Measurements from ENCODE around the gene SULT1A2. TPM values are rescaled to one million over a fixed set of nuclear protein-coding genes. Genes with fewer than 3 reads are reported as not detected.
A peak's percentile ranks its signal among the peaks of the same experiment; 100 is the strongest.
"Not testable (repeated sequence)": the region's sequence is repeated elsewhere in the genome, so short reads cannot be mapped to it uniquely, and the experiment has no call there.

SULT1A2 gene
- total and polyA plus RNA-seq, 2 donors (not counting 1 experiment from before 2014, with no cell fraction given) = 0.17 TPM; not detected in 1

DNA sequence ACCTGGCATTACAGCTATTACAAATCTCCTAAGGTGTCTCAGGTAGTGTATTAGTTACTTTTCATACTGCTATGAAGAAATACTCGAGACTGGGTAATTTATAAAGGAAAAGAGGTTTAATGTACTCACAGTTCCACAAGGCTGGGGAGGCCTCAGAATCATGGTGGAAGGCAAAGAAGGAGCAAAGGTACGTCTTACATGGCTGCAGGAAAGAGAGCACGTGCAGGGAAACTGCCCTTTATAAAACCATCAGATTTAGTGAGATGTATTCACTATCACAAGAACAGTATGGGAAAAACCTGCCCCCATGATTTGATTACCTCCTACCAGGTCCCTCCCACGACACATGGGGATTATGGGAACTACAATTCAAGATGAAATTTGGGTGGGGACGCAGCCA lies 34.1 kb upstream of the SULT1A2 start:
- H3K4me2 ChIP-seq (ENCODE audit: extremely low read depth, insufficient read depth, low read length); H3K36me3 ChIP-seq (ENCODE audit: control insufficient read depth, insufficient read depth, low read length); H2AFZ ChIP-seq (ENCODE audit: low read length); H3K9ac ChIP-seq (ENCODE audit: insufficient read depth, low read length); H3K27me3 ChIP-seq (ENCODE audit: control insufficient read depth, insufficient read depth, low read length); H3K9me3 ChIP-seq (ENCODE audit: control insufficient read depth, insufficient read depth, low read depth, low read length); H3K27ac ChIP-seq (ENCODE audit: insufficient read depth, low read length); H3K4me1 ChIP-seq (ENCODE audit: control insufficient read depth, extremely low read depth, insufficient read depth, low read length); H3K79me2 ChIP-seq (ENCODE audit: control insufficient read depth, insufficient read depth, low read length); H3K4me3 ChIP-seq (replicated peaks in 1 of 4; ENCODE audit: control extremely low read depth in 1 of 4, insufficient read depth in 1 of 4, low read depth in 3 of 4, low read length in 4 of 4); DNase-seq (ENCODE audit: low read depth in 2 of 2); H4K20me1 ChIP-seq (ENCODE audit: control insufficient read depth, extremely low read depth, insufficient read depth, low read length): not testable (repeated sequence)

GRCh38 chr16:28623172-28623711 lies 26.4 kb upstream of the SULT1A2 start:
- H2AFZ ChIP-seq (ENCODE audit: low read length) = peak overlapping the region; percentile 53
- TF ChIP-seq, protein P1, sequence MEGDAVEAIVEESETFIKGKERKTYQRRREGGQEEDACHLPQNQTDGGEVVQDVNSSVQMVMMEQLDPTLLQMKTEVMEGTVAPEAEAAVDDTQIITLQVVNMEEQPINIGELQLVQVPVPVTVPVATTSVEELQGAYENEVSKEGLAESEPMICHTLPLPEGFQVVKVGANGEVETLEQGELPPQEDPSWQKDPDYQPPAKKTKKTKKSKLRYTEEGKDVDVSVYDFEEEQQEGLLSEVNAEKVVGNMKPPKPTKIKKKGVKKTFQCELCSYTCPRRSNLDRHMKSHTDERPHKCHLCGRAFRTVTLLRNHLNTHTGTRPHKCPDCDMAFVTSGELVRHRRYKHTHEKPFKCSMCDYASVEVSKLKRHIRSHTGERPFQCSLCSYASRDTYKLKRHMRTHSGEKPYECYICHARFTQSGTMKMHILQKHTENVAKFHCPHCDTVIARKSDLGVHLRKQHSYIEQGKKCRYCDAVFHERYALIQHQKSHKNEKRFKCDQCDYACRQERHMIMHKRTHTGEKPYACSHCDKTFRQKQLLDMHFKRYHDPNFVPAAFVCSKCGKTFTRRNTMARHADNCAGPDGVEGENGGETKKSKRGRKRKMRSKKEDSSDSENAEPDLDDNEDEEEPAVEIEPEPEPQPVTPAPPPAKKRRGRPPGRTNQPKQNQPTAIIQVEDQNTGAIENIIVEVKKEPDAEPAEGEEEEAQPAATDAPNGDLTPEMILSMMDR (conservative IDR thresholded peaks at IDR 0.05 in 1 of 2, IDR thresholded peaks at IDR 0.05 in 1 of 2; ENCODE audit: low read depth in 1 of 2, low read length in 2 of 2) = no peak
- TF ChIP-seq EZH2 (IDR thresholded peaks at IDR 0.05; ENCODE audit: low read length, missing control alignments) = no peak
- peak overlapping the region; percentile 64 for H3K4me2 ChIP-seq (ENCODE audit: extremely low read depth, insufficient read depth, low read length)
- H3K27me3 ChIP-seq (ENCODE audit: control insufficient read depth, insufficient read depth, low read length) = peaks cover 5% of the 10 kb centered on the region
- H3K9me3 ChIP-seq (ENCODE audit: control insufficient read depth, insufficient read depth, low read depth, low read length) = no peaks in the 10 kb centered on the region
- peak in 1 of 2 donors; percentile 17 for DNase-seq (ENCODE audit: low read depth in 2 of 2)
- no peak overlapping the region for H3K9ac ChIP-seq (ENCODE audit: insufficient read depth, low read length)
- no peaks in the 10 kb centered on the region for H3K4me1 ChIP-seq (ENCODE audit: control insufficient read depth, extremely low read depth, insufficient read depth, low read length)
- no peaks in the 10 kb centered on the region for H4K20me1 ChIP-seq (ENCODE audit: control insufficient read depth, extremely low read depth, insufficient read depth, low read length)
- no peaks in the 10 kb centered on the region for H3K36me3 ChIP-seq (ENCODE audit: control insufficient read depth, insufficient read depth, low read length)
- no peaks in the 10 kb centered on the region for H3K79me2 ChIP-seq (ENCODE audit: control insufficient read depth, insufficient read depth, low read length)
- no peak overlapping the region for H3K27ac ChIP-seq (ENCODE audit: insufficient read depth, low read length)
- H3K4me3 ChIP-seq (replicated peaks in 1 of 4; ENCODE audit: control extremely low read depth in 1 of 4, insufficient read depth in 1 of 4, low read depth in 3 of 4, low read length in 4 of 4) = peak overlapping the region in 1 of 4 experiments; percentile 4

DNA sequence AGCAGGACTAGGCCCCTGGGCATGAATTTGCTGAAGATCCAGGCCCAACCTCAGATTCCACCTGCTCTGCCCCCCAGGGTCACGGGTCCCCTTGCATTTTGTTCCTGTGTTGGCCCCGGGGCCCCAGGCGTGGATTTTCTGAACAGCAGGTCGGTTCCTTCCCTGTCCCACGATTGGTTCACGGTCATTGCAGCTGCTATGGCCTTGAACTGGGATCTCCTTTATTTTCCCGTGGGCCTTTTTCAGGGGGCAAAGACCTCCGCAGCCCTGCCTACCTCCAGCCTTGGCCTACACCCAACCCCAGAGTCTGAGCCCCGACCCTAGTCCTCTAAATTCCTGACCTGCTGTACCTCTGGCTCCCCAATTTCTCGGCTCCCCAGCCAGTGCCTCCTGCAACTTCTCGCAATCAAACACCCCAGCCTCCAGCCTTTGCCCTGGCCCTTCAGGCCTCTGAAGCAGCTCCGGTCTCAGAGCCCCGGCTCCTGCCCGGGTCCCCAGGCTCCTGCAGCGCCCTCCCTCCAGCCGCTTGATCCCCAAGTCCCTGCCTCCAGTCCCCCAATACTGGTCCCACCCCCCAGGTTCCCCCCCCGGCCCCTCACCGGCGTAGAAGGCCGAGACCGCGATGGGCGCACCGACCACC lies 25.8 kb upstream of the SULT1A2 start:
- H3K27ac ChIP-seq (ENCODE audit: insufficient read depth, low read length); H3K4me2 ChIP-seq (ENCODE audit: extremely low read depth, insufficient read depth, low read length); H3K4me3 ChIP-seq (replicated peaks in 1 of 4; ENCODE audit: control extremely low read depth in 1 of 4, insufficient read depth in 1 of 4, low read depth in 3 of 4, low read length in 4 of 4); H3K36me3 ChIP-seq (ENCODE audit: control insufficient read depth, insufficient read depth, low read length); H3K4me1 ChIP-seq (ENCODE audit: control insufficient read depth, extremely low read depth, insufficient read depth, low read length); H2AFZ ChIP-seq (ENCODE audit: low read length); H3K27me3 ChIP-seq (ENCODE audit: control insufficient read depth, insufficient read depth, low read length); H3K9me3 ChIP-seq (ENCODE audit: control insufficient read depth, insufficient read depth, low read depth, low read length); H3K9ac ChIP-seq (ENCODE audit: insufficient read depth, low read length); DNase-seq (ENCODE audit: low read depth in 2 of 2); H4K20me1 ChIP-seq (ENCODE audit: control insufficient read depth, extremely low read depth, insufficient read depth, low read length); H3K79me2 ChIP-seq (ENCODE audit: control insufficient read depth, insufficient read depth, low read length): not testable (repeated sequence)

DNA sequence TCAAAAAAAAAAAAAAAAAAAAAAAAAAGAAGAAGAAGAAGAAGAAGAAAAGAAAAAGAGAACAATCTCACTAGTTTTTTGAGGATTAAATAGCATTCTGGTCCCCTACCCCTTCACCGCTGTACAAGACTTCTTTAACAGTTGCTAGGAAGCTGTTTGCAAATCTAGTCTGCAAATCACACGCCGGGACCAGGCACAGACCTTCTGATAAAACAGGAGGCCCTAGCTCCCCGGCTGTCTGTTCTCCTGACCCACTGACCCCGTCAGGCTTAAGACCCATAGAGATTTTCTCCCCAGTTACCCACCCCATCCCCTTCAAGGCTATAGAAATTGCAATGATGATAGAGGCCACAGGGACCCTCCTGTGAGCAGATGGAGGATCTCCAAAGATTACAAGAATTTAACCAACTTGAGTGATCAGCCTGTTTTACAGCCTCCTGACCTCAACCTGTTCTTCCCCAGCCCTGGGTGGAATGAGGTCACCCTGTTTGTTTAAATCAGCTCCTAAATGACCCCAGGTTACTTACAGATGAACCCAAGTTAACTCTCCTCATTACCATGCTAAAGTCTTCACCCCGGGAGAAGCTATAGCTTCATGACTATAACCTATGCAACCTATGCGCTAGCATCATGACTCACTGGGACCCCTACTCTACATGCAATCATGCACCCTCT lies 24.8 kb upstream of the SULT1A2 start:
- H3K4me2 ChIP-seq (ENCODE audit: extremely low read depth, insufficient read depth, low read length) = no peak overlapping the region
- TF ChIP-seq EZH2 (IDR thresholded peaks at IDR 0.05; ENCODE audit: low read length, missing control alignments) = no peak
- TF ChIP-seq, protein P1 (conservative IDR thresholded peaks at IDR 0.05 in 1 of 2, IDR thresholded peaks at IDR 0.05 in 1 of 2; ENCODE audit: low read depth in 1 of 2, low read length in 2 of 2) = no peak
- H3K9me3 ChIP-seq (ENCODE audit: control insufficient read depth, insufficient read depth, low read depth, low read length) = no peaks in the 10 kb centered on the region
- no peaks in the 10 kb centered on the region for H3K79me2 ChIP-seq (ENCODE audit: control insufficient read depth, insufficient read depth, low read length)
- no peak overlapping the region for H3K27ac ChIP-seq (ENCODE audit: insufficient read depth, low read length)
- H3K9ac ChIP-seq (ENCODE audit: insufficient read depth, low read length) = no peak overlapping the region
- H2AFZ ChIP-seq (ENCODE audit: low read length) = no peak overlapping the region
- H3K4me3 ChIP-seq (replicated peaks in 1 of 4; ENCODE audit: control extremely low read depth in 1 of 4, insufficient read depth in 1 of 4, low read depth in 3 of 4, low read length in 4 of 4) = no peak overlapping the region
- H3K36me3 ChIP-seq (ENCODE audit: control insufficient read depth, insufficient read depth, low read length) = no peaks in the 10 kb centered on the region
- no peaks in the 10 kb centered on the region for H3K4me1 ChIP-seq (ENCODE audit: control insufficient read depth, extremely low read depth, insufficient read depth, low read length)
- H4K20me1 ChIP-seq (ENCODE audit: control insufficient read depth, extremely low read depth, insufficient read depth, low read length) = no peaks in the 10 kb centered on the region
- no peak for DNase-seq (ENCODE audit: low read depth in 2 of 2)
- peaks cover 5% of the 10 kb centered on the region for H3K27me3 ChIP-seq (ENCODE audit: control insufficient read depth, insufficient read depth, low read length)

DNA sequence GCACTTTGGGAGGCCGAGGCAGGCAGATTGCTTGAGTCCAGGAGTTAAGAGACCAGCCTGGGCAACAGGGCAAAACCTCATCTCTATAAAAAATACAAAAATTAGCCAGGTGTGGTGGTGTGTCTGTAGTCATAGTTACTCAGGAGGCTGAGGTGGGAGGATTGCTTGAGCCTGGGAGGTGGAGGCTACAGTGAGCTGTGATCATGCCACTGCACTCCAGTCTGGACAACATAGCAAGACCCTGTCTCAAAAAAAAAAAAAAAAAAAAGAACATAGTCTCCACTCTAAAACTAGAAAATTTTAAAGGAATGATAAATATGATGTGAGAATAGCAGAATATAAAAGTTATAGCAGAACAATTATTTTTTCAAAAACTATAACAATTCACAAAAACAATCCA lies 23.5 kb upstream of the SULT1A2 start:
- not testable (repeated sequence) for H3K4me3 ChIP-seq (replicated peaks in 1 of 4; ENCODE audit: control extremely low read depth in 1 of 4, insufficient read depth in 1 of 4, low read depth in 3 of 4, low read length in 4 of 4); H3K9me3 ChIP-seq (ENCODE audit: control insufficient read depth, insufficient read depth, low read depth, low read length); H3K4me2 ChIP-seq (ENCODE audit: extremely low read depth, insufficient read depth, low read length); DNase-seq (ENCODE audit: low read depth in 2 of 2); H3K79me2 ChIP-seq (ENCODE audit: control insufficient read depth, insufficient read depth, low read length); H3K9ac ChIP-seq (ENCODE audit: insufficient read depth, low read length); H3K4me1 ChIP-seq (ENCODE audit: control insufficient read depth, extremely low read depth, insufficient read depth, low read length); H4K20me1 ChIP-seq (ENCODE audit: control insufficient read depth, extremely low read depth, insufficient read depth, low read length); H3K36me3 ChIP-seq (ENCODE audit: control insufficient read depth, insufficient read depth, low read length); H3K27ac ChIP-seq (ENCODE audit: insufficient read depth, low read length); H3K27me3 ChIP-seq (ENCODE audit: control insufficient read depth, insufficient read depth, low read length); H2AFZ ChIP-seq (ENCODE audit: low read length)

Measured in fibroblast of lung (primary cell).